Measurements from ENCODE around the gene FLVCR2.
A peak's percentile ranks its signal among the peaks of the same experiment; 100 is the strongest.

Gene FLVCR2, protein sequence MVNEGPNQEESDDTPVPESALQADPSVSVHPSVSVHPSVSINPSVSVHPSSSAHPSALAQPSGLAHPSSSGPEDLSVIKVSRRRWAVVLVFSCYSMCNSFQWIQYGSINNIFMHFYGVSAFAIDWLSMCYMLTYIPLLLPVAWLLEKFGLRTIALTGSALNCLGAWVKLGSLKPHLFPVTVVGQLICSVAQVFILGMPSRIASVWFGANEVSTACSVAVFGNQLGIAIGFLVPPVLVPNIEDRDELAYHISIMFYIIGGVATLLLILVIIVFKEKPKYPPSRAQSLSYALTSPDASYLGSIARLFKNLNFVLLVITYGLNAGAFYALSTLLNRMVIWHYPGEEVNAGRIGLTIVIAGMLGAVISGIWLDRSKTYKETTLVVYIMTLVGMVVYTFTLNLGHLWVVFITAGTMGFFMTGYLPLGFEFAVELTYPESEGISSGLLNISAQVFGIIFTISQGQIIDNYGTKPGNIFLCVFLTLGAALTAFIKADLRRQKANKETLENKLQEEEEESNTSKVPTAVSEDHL

GRCh38 chr14:75578102-75578785 lies at the start of gene FLVCR2:
Gene FLVCR2 (plus strand): TSS chr14:75578620. CDS start chr14:75578973, 353 bp downstream.
- peak; percentile 32 for DNase-seq (ENCODE audit: low read depth)

DNA sequence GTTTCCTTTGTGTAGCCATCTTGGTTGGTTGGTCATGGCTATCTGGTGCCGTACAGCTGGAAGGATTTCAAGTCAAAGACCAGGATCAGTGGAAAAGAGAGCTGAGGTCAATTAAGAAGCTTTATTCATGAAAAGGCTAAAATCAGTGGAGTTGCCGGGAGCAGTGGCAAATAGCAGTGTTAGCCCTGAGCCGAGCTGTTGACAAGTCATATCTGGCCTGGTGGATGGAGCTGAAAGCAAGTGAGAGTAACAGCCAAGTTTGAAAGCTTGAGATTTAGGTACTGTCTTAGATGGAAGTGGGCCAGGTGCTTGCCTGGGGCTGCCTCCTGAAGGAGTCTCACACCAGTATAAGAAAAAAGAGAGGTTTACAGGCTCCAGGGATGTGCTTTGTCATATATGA lies 47.2 kb upstream of the FLVCR2 start:
- no peak for DNase-seq (ENCODE audit: low read depth)

- no peak for DNase-seq (ENCODE audit: low read depth)
These were observed 46.6 kb upstream of the FLVCR2 start for GRCh38 chr14:75531660-75532317.

DNA sequence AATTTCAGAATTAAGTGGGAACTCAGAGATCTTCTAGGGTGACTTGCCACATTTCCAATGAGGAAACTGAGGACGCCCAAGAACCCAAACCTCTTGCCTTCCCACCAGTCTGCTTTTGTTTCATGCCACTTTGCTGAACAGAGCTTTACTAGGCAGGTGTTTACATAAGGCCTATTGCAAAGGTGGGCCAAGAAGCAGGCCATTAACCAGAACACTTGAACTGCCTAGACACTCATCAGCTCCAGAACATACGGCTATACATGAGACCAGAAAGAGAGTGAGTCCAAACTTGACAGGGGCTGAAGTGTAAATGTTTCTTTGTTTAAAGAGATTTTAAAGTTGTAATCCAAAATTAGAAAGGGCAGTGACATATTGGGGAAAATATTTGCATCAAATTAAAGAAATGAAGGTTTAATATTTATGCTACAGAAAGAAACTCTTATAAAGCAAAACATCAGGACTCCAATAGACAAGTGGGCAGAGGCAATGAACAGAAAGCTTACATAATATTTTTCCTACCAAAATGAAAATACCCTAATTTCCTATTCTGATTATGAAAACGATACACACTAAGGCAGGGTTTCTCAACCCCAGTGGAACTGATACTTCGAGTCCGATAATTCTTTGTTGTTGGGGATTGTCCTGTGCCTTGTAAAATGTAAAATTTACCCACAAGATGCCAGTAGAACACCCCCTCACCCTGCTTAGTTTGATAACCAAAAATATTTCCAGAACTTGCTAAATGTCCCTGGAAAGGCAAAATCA lies 44.4 kb upstream of the FLVCR2 start:
- DNase-seq (ENCODE audit: low read depth) = no peak

- DNase-seq (ENCODE audit: low read depth) = no peak
These were observed 43.1 kb upstream of the FLVCR2 start for GRCh38 chr14:75535164-75535898.

- DNase-seq (ENCODE audit: low read depth) = no peak
These were observed 41.3 kb upstream of the FLVCR2 start for GRCh38 chr14:75537071-75537470.

- DNase-seq (ENCODE audit: low read depth) = no peak
These were observed 39.3 kb upstream of the FLVCR2 start for GRCh38 chr14:75539162-75539560.

DNA sequence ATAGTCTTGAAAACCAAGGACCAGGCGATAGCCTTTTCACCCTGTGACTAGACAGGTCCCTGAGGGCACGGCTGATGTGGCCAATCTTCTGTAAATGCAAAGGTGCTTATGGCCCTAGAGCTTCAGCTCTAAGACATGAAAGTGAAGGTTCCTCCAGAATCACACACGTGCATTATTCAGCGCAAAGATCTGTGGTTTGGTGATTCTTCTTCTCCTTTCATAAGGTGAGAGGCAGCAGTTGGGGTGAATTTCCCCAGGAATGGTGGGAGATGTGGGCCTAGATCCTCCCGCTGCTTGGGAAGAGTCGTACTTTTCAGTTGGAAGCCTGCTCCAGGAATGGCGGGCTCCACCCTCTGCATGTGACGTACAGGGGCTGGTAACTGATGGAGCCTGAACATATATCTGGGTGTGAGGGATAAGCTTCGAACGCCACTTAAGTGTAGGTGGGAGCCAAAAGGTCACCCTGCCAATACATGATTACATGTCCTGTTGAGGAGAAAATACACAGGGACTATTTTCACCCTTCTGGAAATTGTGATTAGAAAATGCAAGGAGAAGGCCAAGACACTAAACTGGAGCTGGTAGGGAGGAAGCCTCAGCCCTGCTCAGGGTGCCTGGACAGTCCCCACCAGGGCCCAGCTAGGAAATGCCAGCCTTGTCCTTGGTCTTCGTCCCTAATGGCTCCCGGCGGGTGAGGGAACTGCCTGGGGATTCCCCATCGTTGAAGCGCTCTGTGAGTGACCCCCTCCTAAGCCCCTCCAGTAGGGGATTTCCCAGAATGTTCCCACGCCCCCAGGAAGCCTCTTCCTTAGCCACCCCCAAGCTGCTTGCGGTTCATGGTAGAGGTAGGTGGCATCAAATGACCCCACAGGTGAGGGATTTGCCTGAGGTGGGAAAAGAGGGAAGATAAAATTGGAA lies 38.6 kb upstream of the FLVCR2 start:
- DNase-seq (ENCODE audit: low read depth) = no peak

- no peak for DNase-seq (ENCODE audit: low read depth)
These were observed 38.0 kb upstream of the FLVCR2 start for GRCh38 chr14:75540479-75540851.

DNA sequence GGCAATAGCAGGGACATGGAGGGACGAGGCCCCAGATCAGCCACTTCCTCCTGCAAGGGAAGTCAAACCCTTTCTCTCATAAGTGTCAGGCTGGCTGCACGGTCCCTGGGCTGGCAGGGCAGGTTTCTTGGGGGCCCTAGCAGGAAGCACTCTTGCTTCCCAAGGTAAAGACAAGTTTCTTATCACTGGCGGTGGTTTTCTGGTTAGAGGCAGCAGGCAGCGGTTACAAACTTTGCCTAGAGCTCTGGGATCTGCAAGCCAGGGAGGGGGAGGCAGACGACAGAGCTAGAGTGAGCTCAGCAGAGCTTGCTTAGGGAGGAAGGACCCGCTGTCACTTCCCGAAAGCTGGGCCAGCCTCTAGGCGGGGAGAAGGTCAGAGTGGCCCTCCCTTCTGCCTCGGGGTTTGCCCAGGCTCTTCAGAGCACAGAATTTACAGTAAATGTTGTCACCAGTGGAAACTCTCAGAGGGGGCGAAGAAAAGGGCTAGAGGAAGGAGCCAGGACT lies 35.8 kb upstream of the FLVCR2 start:
- peak; percentile 58 for DNase-seq (ENCODE audit: low read depth)

DNA sequence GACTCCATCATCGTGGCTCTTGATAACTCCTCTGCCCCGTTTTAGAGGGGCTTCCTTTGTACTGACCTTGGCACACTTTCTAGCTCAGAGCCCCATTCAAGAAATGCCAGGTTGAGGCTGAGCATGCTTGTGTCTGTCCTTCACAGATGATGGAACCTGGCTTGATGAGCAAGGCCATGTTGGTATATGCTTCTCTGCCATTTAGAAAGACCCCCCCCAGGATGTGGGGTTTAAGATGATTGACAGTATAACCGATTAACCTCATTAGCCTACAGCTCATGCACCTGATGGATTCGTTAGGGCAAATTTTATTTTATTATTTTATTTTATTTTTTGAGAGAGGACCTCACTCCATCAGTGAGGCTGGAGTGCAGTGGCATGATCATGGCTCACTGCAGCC lies 35.2 kb upstream of the FLVCR2 start:
- no peak for DNase-seq (ENCODE audit: low read depth)

DNA sequence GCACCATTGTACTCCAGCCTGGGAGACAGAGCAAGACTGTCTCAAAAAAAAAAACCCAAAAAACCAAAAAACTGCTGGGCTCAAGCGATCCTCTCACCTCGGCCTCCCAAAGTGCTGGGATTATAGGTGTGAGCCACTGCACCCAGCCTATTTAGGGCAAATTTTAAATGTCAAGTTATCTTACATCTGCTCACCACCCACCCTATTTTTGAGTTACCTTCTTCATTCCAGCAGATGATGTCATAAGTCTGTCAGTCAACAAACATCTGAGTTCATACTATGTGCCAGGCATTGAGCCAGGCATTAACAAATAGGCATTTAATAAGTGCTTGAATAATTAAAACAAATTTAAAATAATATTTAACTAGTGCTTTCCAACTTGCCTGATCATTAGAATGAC lies 34.6 kb upstream of the FLVCR2 start:
- DNase-seq (ENCODE audit: low read depth) = no peak

DNA sequence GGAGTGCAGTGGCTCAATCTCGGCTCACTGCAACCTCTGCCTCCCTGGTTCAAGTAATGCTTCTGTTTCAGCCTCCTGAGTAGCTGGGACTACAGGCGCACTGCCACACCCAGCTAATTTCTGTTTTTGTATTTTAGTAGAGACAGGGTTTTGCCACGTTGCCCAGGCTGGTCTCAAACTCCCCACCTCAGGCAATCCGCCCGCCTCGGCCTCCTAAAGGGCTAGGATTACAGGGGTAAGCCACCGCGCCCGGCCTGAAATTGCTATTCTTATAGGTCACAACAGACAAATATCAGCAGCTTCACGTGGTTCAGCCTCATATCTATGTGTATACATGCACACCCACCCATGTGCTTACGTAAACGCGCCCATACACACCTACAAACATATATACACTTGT lies 32.5 kb upstream of the FLVCR2 start:
- DNase-seq (ENCODE audit: low read depth) = no peak

DNA sequence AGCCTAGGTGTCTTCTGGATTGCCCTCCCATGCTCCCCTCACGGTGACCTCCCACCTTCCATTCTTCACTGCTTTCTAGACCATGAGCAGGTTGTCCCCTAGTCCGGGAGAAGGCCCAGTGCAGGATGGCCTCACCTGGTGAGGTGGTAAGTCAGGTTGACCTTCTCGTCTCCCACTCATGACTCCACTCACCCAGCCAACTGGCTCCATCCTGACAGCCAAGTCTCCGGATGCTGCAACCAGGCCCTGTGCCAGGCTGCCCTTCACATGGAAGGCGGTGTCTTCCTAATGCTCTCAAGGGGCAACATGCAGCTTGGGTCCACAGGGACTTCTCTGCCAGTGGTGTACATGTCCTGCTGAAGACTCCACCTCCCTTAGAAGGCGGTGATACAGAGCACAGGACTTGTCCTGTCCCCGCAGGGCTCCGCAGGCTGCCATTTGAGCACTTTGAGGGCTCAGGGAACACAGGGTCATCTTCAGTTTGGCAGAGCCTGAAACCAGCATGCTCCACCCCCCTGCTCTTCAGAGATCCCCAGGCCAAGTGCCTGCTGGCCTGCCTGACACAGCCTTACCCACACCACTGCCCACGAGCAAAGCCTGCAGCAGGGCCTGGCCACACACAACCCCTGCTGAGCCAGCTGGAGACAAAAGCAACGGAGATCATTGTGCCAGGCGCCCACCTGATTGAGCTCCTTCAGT lies 30.7 kb upstream of the FLVCR2 start:
- DNase-seq (ENCODE audit: low read depth) = no peak

GRCh38 chr14:75548544-75548943 lies 29.9 kb upstream of the FLVCR2 start:
- DNase-seq (ENCODE audit: low read depth) = no peak

DNA sequence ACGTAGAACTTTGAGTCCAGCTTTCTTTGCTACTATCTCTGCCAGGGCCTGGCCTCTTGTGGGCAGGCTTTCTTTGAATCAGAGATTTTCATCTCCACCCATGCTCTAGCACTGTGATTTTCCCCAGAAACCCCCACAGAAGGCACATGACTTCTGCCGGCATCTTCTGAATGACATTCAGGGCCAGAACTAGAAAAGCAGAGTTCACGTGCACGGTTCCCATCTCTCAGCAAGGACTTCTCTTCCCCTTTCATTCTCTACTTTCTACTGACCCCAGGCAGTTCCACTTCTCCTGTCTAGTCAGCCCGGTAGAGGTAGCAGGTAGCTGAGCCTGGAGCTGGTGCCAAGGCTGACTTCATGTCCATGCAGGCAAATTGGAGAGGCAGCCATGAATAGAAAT lies 29.3 kb upstream of the FLVCR2 start:
- no peak for DNase-seq (ENCODE audit: low read depth)

- no peak for DNase-seq (ENCODE audit: low read depth)
These were observed 27.4 kb upstream of the FLVCR2 start for GRCh38 chr14:75551021-75551420.

DNA sequence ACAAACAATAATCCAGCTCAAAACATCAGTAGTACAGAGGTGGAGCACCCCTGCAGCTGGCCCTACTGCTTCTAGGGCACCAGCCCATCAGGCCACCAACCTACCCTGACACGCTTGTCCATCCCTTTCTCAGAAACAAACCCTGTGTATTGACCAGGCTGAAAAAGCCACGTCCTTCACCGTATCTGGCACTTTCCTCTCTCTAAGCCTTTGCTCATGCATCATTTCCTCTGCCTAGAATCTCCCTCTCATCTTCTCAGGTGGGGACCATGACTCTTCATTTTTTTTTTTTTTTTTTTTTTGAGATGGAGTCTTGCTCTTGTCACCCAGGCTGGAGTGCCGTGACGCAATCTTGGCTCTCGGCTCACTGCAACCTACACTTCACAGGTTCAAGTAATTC lies 25.3 kb upstream of the FLVCR2 start:
- DNase-seq (ENCODE audit: low read depth) = no peak

DNA sequence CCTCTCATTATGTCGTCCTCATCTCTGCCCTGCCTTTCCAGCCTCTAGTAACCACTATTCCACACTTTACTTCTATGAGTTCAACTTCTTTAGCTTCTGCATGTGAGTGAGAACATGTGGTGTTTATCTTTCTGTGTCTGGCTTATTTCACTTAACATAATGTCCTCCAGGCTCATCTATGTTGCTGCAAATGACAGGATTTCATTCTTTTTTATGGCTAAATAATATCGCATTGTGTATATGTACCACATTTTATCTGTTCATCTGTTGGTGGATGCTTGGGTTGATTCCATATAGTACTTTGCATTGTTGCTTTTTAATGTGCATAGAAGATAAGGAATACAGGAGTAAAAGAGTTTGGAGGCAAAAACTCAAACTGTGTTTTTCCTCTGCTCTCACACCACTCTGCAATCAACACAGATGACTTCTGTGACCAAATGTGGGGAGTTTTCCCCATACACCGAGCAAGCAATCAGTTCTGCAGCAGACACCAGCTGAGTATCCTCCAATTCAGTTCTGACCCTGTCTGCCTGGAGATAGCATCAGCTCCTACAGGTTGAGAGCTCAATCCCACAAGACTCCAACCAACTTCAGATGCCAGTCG lies 24.6 kb upstream of the FLVCR2 start:
- DNase-seq (ENCODE audit: low read depth) = no peak

Measured in activated gamma-delta T cell treated with anti-CD3 and anti-CD28 coated beads, Interleukin-2, amount 50 U/mL, for 16 hours (primary cell).